GOT3 (cell line): ENCODE measurements around the gene DNLZ.

ENCODE experiments used
- DNase-seq: peaks from one replicate; lab custom pipeline; 2025; ENCODE audit warnings: mixed read lengths; lab: John Stamatoyannopoulos, UW

Gene DNLZ

DNA sequence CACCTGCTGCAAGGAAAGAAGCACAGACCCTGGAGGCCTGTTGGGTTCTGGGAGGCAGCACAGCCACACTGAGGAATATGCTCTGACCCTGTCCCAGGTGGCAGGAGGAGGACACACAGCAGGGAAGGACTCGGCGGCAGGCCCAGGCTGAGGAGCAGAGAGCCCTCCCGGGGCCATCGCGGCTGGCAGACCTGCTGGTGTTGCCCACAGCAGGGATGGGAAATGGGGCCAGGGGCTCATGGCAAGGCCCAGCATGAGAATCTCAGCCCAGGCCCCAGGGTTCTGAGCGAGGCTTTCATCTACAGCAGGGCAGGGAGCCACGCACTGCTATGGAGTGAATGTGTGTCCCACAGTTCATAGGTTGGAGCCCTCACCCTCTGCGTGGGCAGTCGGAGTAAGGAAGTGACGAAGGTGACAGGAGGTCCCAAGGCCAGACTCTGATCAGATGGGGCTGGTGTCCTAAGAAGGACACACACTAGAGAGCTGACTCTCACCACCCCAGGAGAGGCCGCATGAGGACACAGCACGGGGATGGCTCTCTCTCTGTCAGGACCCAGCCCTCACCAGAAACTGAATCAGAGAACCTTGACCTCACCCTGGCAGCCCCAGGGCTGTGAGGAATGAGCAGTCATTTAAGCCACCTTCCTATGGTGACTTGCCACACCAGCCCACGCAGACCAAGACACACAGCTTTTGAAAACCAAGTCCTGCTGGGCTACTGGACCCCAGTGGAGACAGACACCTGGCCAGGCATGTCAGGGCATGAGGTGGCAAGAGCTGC, 46.5 kb downstream of the DNLZ start:
- DNase-seq = no peak

DNA sequence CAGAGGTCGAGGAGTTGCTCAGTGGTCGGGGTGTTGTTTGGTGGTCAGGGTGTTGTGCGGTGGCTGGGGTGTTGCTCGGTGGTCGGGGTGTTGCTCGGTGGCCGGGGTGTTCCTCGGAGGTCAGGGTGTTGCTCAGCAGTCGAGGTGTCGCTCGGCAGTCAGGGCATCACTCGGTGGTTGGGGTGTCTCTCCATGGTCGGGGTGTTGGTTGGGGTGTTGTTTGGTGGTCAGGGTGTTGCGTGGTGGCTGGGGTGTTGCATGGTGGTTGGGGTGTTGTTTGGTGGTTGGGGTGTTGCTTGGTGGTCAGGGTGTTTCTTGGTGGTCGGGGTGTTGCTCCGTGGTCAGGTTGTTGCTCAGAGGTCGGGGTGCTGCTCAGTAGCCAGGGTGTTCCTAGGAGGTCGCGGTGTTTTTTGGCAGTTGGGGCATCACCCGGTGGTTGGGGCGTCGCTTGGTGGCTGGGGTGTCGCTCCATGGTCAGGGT, 47.2 kb downstream of the DNLZ start:
- DNase-seq = no peak

DNA sequence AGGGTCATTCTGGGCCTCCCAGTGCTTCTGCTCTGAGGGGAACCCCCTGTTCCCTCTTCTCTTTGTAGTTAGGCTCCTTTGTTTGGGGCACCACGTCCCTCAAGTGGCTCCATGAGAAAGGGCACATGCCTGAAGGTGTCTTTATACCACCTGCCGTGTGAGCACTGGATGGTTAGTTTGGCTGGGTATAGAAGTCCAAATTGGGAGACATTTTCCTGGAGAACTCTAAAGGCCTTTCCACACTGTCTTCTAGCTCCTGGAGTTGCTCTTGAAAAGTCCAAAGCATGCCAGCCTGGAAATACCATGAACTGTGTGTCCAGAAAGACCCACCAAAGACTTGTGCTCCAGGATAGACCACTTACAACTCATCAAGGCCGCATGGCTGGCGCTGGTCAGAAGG, 48.6 kb downstream of the DNLZ start:
- no peak for DNase-seq

DNA sequence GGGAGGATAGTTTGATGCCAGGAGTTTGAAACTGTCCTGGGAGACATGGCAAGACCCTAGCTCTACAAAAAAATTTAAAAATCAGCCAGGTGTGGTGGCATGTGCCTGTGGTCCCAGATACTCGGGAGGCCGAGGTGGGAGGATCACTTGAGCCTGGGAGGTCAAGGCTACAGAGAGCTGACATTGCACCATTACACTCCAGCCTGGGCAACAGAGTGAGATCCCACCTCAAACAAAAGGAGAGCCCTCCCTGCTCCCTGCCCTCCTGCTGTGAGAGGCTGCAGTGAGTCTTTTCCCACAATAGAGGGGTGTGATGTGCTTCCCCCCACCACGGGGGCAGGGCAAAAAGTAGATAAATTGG, 49.5 kb downstream of the DNLZ start:
- DNase-seq = no peak

DNA sequence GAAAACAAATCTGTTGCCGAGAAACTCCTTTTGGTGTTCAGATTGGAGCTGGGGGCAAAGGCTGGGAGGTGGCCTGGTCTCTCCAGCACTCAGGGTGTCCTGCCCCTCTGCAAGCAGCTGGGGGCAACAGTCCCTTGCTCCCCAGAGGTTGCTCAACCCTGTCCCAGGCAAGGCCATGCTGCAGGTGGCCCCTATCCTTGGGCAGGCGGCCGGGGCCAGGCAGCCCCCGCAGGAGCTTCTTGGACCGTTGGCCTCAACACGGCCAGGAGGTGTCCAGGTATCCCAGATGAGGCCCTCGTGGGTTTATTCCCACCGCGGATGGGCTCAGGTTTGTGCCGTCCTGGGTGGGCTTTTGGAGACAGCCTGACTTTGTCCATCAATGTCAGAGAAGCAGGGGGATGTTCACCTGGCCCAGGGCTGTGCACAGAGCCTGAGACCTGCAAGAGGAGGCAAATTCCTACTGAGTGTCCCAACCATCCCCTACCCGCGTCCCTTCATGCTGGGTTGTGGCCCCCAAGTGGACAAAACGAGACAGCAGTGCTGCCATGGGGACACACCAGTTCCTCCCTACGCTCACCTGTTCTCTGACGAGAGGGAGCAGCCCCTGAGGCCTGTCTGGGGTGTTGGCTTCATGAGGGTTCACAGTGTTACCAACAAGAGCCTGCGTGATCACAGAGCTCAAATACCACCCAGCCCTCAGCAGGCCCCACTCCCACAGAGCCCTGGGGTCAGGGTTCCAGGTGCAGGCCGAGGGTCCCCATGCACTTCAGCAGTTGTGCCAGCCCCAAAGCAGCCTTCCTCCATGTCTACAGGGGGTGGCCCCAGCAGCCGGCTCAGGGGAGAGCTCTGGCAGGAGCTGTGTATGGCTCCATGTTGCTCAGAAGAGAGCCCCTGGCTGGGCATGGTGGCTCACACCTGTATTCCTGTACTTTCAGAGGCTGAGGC, 50.2 kb downstream of the DNLZ start:
- no peak for DNase-seq

DNA sequence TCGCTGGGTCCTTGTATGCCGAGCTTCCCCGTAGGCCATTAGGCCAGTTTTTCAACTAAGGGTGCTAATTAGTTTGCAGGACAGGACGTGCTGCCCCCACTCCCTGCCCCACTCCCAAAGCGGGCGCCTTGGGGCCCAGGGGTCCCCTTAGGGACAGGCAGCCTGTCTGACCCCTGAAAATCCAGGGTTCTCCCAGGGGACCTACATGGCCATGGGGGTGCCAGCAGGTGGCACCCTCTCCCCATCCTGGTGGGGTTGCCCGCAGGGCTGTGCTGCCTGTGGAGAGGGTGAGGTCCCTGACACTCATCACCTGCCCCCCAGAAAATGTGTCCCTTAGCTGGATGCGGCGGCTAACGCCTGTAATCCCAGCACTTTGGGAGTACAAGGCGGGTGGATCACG, 51.1 kb downstream of the DNLZ start:
- no peak for DNase-seq

DNA sequence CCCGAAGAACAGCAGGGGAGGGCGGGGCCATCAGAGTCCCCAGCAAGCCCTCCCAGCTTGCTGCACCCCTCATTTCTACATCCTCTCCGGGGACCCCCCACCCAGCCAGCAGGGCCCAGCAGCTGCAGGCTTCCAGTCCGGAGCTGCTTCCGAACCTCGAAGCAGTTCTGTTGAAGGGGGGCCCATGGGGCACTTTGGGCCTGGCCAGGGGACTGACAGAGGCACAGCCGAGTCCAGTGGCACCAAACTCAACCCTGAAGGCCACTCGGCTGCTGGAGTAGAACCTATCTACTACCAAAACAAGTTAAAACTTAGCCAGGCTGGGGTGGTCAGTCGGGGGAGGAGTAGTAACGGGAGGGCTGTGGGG, 51.6 kb downstream of the DNLZ start:
- no peak for DNase-seq

DNA sequence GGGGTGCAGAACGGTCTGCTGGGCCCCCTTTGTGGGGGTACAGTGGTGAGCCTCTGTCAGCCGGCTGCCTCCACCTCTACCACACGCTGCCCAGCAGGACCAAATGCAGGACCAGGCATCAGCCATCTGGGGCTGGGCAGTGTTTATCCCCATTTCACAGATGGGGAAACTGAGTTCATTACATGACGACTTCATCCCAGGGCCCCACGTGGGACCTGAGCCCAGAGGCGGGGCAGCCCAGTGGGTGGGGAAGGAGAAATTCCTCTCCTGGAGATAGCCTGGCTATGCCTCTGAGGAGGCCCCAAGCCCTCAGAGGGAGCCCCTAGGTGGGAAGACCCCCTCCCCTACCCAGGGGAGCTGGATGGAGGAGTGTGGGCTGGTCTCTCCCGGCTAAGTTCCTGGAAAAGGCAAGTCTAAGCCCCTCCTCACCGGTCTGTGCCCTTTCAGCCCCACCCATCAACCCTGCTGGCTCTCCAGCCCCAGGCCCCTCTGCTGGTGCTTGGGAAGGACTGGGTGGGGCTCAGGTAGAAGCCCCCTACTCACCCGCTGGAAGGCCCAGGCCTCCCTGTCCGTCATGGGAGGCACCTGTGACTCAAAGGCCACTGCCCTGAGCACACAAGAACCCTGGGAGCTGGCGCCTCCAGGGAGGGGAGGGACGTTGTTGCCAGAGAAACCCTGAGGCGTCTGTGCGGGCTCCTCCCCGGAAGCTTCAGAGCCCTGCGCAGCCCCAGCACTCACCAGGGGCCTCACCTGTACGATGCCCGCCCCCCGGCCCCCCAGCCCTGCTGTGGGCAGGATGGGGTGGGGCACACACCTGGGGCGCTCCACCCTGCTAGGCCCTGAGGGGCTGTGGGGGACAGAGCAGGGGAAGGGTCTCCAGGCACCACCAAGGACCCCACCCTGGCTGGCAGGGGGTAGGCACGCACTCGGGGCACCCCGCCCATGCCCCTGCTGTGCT, 52.2 kb downstream of the DNLZ start:
- no peak for DNase-seq

DNA sequence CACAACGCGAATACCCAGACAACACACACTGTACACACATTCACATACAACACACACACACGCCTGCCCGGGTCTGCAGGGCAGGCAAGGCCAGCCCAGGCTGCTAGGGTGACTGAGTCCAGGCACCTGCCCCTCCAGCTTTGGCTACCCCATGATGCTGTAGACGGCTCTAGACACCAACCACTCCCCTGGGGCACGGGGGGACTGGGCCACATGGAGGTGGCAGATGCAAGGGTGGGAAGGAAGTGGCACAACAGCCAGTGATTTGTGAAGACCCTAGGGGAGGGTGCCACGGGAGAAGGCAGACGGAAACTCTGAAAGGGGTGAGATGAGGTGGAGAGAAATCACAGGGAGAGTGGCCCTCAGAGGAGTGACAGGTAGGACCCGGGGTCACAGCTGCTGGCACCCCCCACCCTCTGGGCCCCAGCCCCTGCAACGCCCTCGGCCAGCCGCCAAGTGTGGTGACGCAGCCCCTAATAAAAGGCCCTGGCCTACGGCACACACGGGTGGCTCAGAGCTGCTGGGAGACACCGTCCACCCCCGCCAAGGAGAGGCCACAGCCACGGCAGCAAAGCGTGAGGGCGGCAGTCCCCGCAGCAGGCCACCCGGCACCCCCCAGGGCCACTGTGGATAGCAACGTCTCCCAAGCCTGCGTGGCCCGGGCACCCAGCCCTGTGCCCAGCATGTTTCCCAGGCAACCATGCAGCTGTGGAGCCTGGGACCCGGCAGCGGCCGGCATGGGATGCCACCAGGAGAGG, 53.1 kb downstream of the DNLZ start:
- DNase-seq = no peak

DNA sequence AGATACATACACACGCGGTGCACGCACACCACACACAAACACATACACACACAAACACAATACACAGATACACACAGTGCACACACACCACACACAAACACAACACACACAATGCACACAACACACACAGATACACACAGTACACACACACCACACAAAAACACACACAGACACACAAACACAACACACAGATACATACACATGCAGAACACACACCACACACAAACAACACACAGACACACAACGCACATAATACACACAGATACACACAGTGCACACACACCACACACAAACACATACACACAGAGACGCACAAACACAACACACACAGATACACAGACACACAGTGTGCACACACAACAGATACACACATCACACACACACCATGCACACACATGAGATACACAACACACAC, 53.7 kb downstream of the DNLZ start:
- no peak for DNase-seq
